ENCODE data around the gene OST4.

Gene OST4

DNA sequence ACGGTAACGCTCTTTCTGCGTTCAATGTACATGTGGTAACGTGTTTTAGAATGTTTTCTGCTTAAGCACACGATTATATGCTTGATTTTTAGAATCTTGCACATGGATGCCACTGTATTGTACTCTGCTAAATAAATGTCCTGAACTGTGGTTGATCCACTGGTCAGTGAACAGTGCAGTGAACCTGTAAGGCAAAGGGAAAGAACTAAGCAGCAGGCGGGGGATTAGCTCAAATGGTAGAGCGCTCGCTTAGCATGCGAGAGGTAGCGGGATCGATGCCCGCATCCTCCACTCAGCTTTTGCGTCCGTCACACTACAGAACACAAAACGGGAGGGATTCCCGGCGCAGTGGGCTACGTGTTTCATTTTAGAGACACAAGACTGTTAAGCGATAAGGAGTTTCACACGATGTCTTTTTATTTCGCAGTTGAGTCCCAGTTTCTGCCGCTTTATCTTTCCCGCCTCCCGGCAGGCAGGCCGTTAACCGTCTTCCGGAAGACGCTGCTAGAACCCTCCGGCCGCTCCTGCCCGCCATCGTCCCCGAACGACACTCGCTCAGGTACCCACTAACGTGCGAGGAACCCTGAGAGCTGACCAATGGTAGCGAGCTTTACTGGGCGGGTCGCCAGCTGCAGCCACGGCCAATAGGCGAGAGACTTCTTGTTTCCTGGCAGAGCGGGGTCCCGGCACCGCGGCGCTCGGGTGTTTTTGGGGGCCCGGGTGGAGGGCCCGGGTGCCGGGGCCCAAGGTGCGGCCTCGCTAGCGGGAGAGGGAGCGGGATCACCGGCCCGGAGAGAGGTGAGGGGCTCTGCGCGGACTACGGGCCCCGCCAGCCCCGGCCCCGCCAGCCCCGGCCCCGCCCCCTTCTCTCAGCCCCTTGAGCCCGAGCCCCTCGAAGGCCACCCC, 20.2 kb downstream of the OST4 start, which contains the start of gene AGBL5:
Gene AGBL5, plus strand, starts transcription at position 673 of the 906 bp plus-strand sequence. CDS start 1,291 bp downstream, outside the sequence.
- DNase-seq = peak; percentile 97 to 98

DNA sequence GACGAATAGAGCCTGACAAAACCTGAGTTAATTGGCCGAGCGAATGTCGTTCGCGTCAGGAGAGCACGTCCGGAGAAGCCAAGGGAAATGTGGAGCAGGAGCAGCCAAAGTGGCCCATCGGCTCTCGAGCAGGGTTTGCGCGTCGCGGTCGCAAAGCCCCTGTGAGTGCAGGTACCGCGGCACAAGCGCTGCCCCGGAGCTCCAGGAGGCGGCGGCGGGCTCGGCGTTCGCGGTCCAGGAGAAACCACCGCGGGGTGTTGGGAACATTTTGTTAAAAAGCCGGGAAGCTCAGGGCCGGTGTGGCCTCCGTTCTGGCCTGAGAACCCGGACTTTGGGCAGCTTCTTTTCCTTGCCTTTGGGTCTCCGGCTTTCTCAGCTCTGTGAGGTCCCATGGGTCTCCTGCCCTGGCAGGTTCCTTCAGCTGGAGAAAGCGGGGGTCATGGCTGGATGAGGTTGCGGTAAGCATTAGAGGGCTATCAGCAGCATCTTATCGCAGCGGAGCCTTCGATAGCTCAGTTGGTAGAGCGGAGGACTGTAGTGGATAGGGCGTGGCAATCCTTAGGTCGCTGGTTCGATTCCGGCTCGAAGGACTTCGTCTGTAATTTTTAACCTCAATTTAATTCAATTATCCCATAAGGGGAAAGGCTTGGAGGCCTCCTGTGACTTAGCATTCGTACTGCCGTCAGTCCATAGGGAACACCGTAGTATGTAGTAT, 21.0 kb downstream of the OST4 start:
- peak; percentile 93 to 95 for DNase-seq

DNA sequence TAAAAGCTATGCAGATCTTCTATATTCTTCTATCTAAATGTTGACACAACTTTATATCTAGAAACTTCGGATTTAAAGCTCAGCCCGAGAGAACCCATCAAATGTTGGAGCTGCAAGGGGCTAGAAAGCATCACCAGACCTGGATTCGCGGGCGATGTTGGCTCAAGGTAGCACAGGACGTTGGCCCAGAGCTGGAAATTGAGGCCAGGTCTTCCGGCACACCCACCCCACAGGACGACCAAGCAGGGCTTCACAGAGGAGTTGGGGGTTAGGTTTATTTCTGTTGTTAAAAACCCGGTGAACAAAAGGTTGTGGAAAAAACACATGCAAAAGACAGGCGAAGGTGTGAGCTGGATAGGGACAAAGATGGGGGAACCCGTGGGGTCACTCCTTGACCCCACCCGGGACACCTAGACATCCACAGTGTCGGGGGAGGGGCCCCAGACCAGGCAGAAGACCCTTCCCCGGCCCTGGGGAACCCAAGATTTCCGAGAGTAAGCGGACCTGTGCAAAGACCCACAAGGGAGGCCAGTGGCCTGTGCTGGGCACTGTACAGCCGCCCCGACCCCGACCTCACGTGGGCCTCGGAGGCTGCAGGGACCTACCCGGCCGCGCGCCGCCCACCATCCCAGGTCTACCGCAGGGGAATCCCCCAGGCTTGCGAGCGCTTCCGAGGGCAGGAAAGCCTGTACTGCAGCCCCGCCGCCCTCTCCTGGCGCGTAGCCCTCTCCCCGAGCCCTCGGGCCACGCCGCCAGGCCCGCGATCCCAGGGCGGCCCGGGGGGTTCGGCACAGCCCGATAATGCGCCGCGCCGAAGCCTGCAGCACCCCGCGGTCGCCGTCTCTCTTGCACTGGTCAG, 21.8 kb downstream of the OST4 start:
- DNase-seq = peak; percentile 52 to 71

GRCh38 chr2:27042985-27043634, 28.3 kb downstream of the OST4 start:
- DNase-seq = no peak

DNA sequence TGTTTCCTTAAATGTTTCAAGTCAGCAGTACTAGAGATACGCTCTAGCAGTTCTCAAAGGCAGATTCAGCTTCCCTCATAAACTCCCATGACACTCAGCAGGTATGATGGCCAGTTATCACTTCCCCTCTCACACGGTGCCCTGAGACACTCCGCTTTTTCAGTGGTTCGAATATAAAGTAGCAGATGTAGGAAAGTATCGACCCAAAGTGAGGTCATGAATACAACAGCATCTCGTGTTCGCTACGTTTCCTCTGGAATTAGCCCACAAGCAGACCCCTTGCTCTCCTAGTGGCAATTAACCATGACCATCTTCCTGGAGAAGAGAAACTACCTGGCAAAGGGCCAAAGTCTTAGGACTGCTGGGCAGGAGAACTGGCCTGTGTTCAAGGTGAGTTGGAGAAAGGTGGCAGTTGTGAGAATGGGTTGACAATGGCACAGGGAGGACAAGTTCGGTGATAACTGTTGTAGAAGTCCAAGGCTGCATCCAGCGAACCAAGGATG, 29.2 kb downstream of the OST4 start:
- peak in 1 of 2 donors; percentile 36 for DNase-seq

DNA sequence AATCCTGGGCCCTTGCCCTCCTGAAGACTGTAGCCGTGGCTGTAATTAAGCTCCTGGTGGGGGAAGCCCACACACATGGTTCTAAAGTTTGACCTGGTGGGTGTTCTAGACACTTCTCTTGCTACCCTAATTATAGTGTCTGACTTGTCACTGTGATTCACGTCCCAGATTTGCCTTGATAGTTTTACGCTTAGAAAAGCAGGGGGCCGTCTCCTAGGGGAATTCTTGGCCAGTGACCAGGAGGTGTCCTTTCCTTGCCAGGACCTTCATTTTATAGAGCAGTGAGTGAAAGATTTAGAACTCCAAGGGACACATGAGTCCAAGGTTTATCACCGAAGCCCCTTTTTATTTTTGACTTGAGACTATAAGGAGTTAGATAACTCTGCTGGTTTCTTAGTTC, 29.7 kb downstream of the OST4 start:
- no peak for DNase-seq

DNA sequence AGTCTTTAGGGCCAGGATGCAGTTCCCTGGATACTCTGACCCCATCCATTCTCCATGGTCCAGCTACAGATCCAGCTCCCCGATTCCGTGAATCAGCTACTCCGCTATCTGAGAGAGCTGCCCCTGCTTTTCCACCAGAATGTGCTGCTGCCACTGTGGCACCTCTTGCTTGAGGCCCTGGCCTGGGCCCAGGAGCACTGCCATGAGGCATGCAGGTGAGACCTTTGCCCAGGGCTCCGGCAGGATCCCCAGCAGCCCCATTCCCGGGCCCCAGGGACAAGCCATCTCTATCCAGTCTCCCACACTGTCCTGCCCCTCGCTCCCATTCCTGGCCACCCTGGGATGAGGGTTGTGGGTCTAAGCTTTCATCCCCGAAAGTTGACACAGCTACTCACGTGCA, 31.2 kb downstream of the OST4 start:
- DNase-seq = no peak

- DNase-seq = no peak
These were observed 31.6 kb downstream of the OST4 start for GRCh38 chr2:27039871-27040270.

GRCh38 chr2:27039426-27039825, 32.0 kb downstream of the OST4 start:
- no peak for DNase-seq

- DNase-seq = no peak
These were observed 32.7 kb downstream of the OST4 start for GRCh38 chr2:27038631-27039339.

- no peak for DNase-seq
These were observed 33.4 kb downstream of the OST4 start for GRCh38 chr2:27038012-27038411.

GRCh38 chr2:27033253-27033852, 38.1 kb downstream of the OST4 start:
- no peak for DNase-seq

- DNase-seq = peak; percentile 75 to 81
These were observed 38.8 kb downstream of the OST4 start, which contains the start of gene TMEM214 for GRCh38 chr2:27032495-27033252. Gene TMEM214 (plus strand): TSS chr2:27032965. CDS start chr2:27033016, 51 bp downstream.

DNA sequence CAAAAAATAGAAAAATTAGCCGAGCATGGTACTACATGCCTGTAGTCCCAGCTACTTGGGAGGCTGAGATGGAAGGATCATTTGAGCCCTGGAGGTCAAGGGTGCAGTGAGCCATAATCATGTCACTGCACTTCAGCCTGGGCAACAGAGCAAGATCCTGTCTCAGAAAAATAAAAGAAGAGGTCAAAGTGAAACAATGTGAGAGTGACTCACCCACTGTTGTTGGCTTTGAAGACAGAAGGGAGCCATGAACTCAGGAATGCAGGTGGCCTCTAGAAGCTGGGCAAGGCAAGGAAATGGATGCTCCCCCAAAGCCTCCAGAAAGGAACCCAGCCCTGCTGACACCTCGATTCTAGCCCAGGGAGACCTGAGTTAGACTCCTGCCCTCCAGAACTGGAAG, 42.4 kb downstream of the OST4 start:
- DNase-seq = no peak

DNA sequence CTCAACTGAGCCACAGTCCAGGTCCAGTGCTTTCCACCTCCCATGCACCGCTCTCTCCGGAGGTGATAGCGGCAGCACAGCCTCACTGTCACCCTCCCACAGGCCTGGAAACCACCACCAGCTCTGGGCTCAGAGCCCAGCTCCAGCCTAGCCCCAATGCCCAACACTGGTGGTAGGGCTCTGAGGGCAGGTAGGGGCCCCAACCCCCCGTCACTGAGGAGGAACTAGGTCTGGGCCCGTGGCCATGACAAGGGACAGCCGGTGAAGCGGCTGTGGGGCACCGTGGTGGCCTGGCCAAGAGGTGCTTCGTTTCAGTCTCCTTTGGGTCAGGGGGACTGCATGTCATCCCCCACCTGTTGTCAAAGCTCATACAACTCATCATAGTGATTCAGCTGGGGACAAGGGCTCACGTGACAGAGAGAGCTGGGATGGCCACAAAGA, 44.2 kb downstream of the OST4 start:
- no peak for DNase-seq

DNA sequence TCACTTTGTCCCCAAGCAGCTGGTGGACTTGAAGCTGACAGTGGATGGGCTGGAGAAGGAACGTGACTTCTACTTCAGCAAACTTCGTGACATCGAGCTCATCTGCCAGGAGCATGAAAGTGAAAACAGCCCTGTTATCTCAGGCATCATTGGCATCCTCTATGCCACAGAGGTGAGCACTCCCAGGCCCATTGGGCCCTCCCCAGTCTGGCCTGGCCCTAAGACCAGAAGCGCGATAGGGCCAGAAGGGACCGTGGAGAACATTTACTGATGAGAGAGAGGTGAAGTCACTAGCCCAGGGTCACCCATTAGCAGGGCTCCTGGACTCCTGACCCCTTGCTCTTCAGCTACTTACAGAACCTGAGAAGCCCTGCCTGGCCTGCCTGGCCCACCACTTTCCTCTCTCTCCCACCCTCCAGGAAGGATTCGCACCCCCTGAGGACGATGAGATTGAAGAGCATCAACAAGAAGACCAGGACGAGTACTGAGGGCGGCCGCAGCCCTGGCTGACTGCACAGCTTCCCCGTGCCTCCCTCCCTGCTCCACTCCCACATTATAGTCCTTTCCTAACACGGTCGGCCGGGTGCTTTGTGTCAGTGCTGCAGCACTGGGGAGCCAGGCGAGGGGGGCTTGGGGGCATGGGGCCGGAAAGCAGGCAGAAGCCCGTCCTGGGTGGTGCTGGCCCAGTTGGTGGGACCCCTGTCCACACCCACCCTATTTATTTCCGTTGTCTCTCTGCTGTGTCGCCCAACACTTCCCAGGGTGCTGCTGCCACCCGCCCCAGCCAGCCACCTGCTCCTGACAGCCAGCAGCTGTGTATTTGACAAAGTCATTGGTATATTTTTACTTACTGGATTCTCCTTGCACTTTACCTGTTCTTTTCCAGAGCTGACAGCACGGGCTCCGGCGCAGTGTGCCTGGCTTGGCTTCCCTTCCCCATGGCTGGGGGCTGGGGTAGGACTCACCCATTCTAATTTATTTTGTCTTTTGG, 45.3 kb downstream of the OST4 start:
- DNase-seq = no peak

DNA sequence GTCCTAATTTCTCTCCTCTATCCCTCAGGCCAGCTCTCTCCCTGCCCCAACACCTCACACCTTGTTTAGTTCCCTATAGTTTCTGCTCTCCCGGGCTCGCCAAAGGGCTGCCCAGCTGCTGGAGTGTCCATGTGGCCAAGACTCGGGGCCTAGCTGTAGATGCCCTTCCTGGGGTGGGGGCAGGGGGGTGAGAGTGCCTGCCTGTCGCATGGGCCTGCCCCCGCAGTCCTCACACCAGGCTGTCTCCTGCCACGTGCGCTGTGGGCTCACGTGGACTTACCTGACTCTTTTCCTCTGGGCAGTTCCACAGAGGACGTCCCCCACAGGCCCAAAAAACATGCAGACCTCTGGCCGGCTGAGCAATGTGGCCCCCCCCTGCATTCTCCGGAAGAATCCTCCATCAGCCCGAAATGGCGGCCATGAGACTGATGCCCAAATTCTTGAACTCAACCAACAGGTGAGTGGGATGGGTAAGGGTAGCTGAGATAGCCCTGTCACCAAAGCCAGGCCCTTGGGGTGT, 46.1 kb downstream of the OST4 start:
- no peak for DNase-seq

DNA sequence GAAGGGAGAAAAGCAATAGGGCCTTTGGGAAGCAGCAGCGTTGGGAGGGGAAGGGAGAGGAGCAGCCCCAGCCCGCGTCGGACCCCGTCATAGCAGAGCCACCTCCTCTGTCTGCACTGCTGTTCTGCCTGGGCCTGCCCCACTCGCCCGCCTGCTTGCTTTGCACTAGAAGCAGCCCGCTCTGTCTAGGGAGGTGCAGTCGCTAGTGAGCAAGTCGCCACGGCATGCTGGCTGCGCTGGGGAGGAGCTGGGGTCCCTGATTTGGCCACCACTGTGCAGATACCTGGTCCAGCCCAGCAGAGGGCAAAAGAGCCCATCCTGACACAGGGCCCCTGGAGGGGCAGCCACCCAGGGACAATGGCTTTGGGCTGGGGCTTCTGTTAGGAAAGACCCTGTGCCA, 46.6 kb downstream of the OST4 start:
- DNase-seq = no peak

GRCh38 chr2:27024188-27024587, 47.3 kb downstream of the OST4 start:
- DNase-seq = no peak
